Upper lobe of right lung (tissue), 1 donor: ENCODE results near the gene HPCA. TPM values are rescaled to one million over a fixed set of nuclear protein-coding genes. Genes with fewer than 3 reads are reported as not detected.

Experiments
- ATAC-seq: fragments of 200-7000 bp; cut with Tn5 transposase; one replicate; pipeline ENCODE4 v1.9.1; 2020; ENCODE audit warnings: mild to moderate bottlenecking, moderate library complexity
- DNase-seq: peaks from one replicate; pipeline ENCODE4 v3.0.0-alpha.2; 2020
- H3K27ac ChIP-seq: fragments of 200-600 bp; one replicate; pipeline ENCODE4 v1.8.0; 2022
- H3K27me3 ChIP-seq: fragments of 200-600 bp; one replicate; pipeline ENCODE4 v1.8.0; 2022; ENCODE audit warnings: mild to moderate bottlenecking
- H3K36me3 ChIP-seq: fragments of 200-600 bp; one replicate; pipeline ENCODE4 v1.8.0; 2022
- H3K4me1 ChIP-seq: fragments of 200-600 bp; one replicate; pipeline ENCODE4 v1.8.0; 2022
- H3K4me3 ChIP-seq: fragments of 200-600 bp; one replicate; pipeline ENCODE4 v1.8.0; 2022; ENCODE audit warnings: mild to moderate bottlenecking
- H3K9me3 ChIP-seq: fragments of 200-600 bp; one replicate; pipeline ENCODE4 v1.8.0; 2022
- intact Hi-C: fragments of 100-400 bp; cut with DNase I; formaldehyde crosslinking; loops from one replicate; pipeline ENCODE4 v1.11.0; 2022
- total RNA-seq: library from RNA; stranded (reverse); fragmentation: NEBNext Ultra II Directional; extraction: Animal tissue kit (Norgen Biotek cat#: 25700); gene quantifications from one replicate; pipeline ENCODE4 v1.2.1, GENCODE V29; 2021
- TF ChIP-seq, protein P1 (sequence below): fragments of 200-600 bp; IDR thresholded peaks from one replicate; pipeline ENCODE4 v1.8.0; 2022; ENCODE audit warnings: antibody characterized with exemption
- donor health status: DM: no; HTN: yes; CAD: no; lungs with severe emphysema.

Gene HPCA
- total RNA-seq, 1 donor from 2014 or later: not detected

DNA sequence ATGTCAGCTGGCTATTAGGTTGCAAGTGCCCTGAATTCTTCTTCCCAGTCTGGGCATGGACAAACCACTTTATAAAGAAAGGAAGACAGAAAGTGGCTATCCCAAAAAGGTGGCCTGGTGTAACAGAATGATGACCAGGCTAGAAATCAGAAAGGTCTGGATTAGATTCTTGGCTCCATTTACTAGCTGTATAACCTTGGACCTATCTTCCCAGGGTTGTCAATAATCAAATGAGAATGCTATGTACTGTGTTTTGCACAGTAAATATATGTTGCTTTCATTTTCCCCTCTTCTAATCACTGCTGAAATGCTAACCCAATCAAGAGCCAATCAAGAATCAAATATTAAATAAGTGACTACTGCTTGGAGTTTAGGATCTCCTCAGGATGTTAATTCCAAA, 57.9 kb downstream of the HPCA start:
- intact Hi-C loops: no loop called here
- no peak overlapping the region for H3K27ac ChIP-seq
- DNase-seq (no peak), ATAC-seq (no peak)
- no peaks in the 10 kb centered on the region for H3K27me3 ChIP-seq
- no peaks in the 10 kb centered on the region for H3K9me3 ChIP-seq
- TF ChIP-seq, protein P1, sequence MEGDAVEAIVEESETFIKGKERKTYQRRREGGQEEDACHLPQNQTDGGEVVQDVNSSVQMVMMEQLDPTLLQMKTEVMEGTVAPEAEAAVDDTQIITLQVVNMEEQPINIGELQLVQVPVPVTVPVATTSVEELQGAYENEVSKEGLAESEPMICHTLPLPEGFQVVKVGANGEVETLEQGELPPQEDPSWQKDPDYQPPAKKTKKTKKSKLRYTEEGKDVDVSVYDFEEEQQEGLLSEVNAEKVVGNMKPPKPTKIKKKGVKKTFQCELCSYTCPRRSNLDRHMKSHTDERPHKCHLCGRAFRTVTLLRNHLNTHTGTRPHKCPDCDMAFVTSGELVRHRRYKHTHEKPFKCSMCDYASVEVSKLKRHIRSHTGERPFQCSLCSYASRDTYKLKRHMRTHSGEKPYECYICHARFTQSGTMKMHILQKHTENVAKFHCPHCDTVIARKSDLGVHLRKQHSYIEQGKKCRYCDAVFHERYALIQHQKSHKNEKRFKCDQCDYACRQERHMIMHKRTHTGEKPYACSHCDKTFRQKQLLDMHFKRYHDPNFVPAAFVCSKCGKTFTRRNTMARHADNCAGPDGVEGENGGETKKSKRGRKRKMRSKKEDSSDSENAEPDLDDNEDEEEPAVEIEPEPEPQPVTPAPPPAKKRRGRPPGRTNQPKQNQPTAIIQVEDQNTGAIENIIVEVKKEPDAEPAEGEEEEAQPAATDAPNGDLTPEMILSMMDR: no peak
- H3K4me3 ChIP-seq: no peak overlapping the region
- H3K36me3 ChIP-seq: peaks cover 90% of the 10 kb centered on the region
- H3K4me1 ChIP-seq: peaks cover 19% of the 10 kb centered on the region

Other genes starting within 250 kb of the HPCA start
- gene ZBTB8OS, start 235.9 kb upstream of the HPCA start, total RNA-seq: 47.8 TPM
- 156 TPM for gene RBBP4, start 235.3 kb upstream of the HPCA start, total RNA-seq
- gene SYNC, start 183.7 kb upstream of the HPCA start, total RNA-seq: 16.9 TPM
- gene YARS1, start 69.1 kb upstream of the HPCA start, total RNA-seq: 111 TPM
- 34.9 TPM for gene S100PBP, start 68.8 kb upstream of the HPCA start, total RNA-seq
- 1.5 TPM for gene FNDC5, start 15.6 kb upstream of the HPCA start, total RNA-seq
- gene TMEM54, start 14.9 kb downstream of the HPCA start, total RNA-seq: 41.9 TPM
- 34.3 TPM for gene RNF19B, start 78.3 kb downstream of the HPCA start, total RNA-seq
- 106 TPM for gene AK2, start 150.4 kb downstream of the HPCA start, total RNA-seq
- gene AZIN2, start 194.7 kb downstream of the HPCA start, total RNA-seq: 2.3 TPM